GM19324 (cell line): ENCODE results near the gene TTC6.

Experiments
- ATAC-seq: cut with Tn5 transposase; IDR thresholded peaks from one replicate; pipeline ENCODE4 v1.9.1; 2021; ENCODE audit warnings: mild to moderate bottlenecking, moderate library complexity; ENCODE audit not compliant: unreplicated experiment, low FRiP score

The TTC6 gene

DNA sequence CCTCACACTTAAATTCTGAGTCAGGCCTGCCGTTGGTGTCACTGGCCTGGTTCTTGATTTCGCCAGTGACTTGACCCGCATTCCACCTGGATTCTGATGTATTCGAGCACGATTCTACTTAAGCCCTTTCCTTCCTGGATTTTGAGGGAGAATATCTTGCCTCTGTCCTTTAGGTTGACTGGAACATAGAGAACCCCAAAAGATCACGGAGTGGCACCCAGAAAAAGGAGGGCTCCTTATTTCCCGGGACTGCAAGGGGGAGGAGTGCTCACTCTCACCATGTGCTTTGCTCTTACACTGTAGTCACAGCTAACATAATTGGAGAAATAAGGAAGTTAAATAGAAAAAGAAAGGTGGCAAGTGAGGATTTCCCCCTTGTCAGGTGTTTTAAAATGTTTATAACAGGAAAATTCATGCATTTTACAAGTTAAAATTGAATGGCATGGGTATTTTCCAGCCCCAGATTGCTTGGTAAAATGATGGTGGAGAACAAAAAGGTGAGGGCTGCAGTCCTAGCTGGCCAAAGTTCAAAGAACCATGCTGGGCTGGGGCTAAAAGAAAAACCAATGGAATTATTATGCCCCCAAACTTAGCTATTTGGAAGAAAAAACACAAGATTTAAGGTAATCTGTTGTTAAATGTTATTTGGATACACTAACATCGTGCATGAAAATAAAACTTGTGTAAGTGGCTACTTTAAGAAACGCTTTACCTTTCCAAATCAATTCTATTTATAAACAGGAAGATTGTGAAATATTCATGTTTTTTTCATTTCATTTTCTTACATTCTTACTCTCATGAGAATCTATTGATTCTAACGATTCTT, 9.2 kb upstream of the TTC6 start:
- ATAC-seq = no peak

DNA sequence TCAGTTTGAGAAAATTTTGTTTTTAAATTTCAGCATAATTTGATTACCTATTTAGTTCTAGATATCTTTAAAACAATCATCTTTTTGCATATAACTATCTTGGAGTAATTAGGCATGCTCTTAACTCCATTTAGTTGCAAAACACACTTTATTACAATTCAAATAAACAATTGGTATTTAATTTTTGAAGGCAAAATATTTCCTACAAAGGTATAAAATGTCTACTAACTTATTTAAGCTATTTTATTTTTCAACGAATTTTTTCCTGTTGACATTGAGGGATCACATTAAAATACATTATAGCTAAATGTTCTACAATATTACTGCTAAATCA, 8.7 kb upstream of the TTC6 start:
- ATAC-seq = no peak

DNA sequence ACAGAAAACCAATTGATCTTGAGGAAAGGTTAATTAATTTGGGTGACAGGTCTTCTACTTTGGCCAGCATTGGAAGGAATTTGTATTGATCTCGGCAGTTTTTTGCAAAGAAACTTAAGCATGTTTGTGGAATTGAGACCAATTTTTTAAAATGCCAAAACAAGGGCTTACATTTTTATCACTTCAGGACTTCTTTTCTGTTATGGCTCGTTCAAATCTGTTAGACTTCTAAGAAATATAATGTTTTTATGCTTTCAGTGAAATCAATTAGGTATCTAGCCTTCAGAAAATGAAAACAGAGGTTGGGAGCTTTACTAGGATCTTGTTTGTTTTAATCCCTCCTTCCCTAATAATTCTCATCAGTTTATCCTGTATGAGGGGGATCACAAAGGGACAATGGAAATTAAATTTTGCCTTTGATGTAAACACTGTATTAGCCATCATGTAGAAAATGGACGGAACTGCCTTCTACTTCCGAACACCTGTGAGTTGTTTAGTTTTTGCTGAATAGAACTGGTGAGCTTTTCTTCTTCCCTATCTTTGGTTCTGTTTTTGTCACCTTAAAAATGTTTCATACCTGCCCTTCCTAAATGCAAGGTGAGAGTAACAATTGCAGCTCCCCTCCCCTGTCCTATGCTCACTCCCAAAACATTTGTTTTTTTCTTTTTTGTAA, 8.2 kb upstream of the TTC6 start:
- ATAC-seq = no peak

DNA sequence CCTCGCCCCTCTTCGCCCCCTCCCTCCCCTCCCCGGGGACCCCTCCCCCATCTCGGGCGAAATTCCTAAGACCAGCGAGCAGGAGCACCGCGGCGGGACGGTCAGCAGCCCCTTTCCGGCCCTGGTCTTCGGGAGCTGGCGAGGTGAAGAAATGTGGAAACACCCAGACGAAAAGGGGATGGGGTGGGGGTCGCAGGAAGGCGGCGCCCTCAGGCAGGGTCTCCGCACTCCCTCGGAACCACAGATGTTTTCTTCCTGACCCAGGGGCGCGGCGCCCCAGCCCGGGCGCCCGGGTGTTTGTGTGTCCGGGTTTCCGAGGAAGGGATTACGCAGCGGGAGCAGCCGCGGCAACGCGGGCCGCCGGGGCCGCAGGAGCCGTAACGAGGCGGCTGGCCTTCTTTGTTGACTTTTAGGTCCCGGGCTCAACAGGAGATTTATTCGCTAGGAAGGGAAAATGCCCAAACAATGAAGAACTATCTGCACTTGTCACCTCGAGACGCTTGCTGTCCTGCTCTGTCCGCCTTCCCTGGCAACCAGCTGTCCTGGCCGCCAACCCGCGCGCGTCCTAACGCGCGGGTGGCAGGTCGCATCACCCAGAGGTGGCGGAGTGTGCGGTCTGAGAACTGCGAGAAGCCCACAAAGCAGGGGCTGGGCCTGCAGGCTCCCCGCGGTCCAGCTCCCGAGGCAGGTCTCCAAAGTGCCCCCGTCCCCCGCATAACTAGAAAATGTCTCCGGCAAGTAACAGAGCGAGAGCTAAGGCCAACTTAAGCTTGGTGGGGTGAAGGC, 7.4 kb upstream of the TTC6 start:
- ATAC-seq = no peak

DNA sequence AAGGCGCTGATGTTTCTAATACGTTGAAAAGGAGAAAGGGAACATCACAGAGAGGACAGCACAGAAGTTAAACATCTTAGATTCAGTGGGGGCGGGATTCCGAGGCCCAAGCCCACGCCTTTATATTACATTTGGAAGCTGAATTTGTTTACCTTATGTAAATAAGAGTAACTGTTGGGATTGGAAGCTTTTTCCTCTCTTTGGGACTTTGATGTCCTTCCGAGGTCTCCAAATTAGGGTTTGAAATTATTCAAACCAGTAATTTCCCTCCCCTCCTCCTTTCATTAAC, 6.8 kb upstream of the TTC6 start:
- ATAC-seq = no peak

DNA sequence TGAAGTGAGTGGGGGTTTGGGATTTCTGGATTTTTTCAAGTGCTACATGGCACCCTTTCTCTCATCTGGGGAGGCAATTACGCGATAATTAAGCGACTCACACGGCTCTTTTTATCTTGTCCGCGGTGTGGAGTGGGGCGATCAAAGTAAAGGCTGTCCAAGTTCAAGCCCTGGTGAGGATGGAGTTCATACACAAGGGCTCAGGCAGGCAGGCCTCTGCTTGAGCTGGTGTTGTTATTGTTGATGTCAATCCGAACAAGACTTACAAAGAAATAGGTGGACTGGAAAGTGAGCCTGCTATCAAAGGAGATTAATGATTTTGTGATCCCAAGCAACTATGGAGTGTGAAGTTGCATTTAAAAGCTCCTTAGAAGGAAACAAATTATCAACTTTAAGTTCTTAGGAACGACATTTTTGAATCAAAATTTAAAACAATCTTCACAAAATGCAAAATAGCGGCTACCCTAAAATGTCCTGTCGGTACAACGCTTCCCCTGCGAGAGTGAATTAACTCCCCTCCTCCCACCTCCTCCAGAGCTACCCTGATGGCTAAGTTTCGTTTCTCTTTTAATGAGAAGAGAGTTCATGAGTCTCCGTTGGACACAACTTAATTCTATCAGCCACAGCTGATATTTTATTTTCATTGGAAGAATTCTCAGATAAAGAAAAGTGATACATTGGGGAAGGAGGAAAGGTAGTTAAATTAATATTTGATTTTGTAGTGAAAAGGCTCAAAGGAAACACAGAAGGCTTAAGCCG, 6.3 kb upstream of the TTC6 start:
- no peak for ATAC-seq

DNA sequence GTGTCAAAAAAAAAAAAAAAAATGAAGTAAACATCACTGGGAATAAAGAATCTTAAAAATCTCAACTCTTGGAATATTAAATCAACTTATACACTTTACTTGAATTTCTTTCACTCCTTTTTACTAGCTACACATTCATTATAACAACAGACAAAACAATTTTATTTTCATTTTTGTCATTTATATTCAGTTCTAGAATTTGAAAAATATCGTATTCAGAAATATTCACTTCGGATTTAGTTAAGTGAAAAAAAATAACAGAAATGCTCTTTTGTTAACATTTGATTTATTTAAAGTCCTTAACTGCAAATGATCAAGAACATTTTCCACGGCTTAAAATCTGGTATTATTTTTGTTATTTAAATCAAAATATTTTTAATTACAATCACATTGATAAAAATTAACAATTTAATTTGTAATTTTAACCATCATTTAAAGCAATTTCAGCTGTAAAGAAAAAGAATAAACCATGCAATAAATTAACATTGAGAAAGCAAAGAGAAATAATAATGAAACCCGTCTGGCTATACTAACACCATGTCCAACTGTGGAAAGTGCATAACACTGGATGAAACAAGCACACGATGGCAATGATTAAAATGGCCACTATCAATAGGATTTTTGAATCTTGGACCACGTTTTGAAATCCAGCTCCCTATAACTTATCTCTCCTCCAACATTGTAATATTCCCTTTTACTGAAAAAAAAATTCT, 5.6 kb upstream of the TTC6 start:
- no peak for ATAC-seq

DNA sequence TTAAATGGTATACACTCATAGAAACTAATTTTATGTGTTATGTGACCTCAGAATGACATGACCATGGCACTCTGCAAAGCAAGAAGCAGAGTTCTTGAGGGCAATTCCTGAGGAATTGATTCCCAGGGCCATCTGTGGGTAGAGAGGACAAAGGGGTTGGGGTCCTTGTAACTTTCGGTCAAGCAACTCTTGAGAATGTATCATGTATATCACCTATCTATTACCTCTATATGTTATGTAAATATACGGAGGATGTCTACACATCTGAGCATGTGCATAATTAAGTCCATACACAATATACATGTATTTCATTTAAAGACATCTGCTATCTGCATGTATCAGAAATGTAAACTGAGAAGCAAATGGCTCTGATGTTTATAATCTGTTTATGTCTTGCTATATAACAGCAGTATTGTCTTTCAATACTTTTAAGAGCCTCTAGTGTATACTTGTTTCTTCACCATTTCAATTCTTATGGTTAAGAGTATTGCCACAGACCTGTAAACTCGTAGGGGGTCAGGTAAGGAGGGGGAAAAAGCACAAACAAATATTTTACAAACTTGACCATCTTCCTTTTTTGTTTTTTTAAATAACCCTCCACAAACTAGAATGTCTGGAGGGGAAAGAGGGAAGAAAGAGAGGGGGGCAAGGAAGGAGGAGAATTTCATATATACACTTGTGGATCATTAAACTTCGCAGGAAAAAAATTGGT, 4.8 kb upstream of the TTC6 start:
- ATAC-seq = no peak

DNA sequence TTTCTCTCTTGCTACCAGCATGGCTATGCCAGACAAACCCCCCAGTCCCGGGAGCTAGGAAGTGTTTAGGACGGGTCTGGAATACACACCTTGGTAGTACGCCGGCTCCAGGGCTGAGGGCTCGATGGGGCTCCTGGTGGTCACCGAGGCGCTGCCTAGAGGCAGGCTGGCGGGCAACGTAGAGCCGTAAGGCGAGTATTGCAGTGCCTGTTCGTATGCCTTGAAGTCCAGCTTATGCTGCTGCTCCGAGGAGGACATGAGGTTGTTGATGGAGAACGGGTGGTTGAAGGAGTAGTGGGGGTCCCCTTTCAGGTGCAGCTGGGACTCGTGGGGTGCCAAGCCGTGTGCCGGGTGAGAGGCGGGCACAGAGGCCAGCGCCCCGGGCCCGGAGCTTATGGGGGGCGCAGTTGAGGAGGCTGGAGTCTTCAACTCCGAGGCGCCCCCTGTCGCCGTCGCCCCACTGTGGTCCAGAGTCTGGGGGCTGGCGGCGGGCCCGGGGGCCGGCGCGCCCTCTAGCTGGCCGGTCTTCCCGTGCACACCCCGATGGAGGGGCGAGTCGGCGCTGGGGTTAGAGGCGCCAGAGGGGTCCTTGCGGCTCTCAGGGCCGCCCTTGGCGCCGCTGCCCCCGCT, 4.0 kb upstream of the TTC6 start:
- no peak for ATAC-seq

DNA sequence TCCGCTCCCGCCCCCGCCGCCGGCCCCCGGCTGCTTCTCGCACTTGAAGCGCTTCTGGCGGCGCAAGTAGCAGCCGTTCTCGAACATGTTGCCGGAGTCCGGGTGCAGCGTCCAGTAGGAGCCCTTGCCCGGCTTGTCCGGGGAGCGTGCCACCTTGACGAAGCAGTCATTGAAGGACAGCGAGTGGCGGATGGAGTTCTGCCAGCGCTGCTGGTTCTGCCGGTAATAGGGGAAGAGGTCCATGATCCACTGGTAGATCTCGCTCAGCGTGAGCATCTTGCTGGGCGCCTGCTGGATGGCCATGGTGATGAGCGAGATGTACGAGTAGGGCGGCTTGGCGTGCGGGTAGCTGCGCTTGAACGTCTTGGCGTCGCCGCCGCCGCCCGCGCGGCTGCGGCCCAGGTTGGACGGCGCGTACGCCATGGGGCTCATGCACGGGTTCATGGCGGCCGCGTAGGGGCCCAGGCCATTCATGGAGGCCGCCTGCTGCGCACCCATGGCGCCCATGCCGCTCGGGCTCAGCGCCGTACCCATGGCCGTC, 3.4 kb upstream of the TTC6 start:
- no peak for ATAC-seq

DNA sequence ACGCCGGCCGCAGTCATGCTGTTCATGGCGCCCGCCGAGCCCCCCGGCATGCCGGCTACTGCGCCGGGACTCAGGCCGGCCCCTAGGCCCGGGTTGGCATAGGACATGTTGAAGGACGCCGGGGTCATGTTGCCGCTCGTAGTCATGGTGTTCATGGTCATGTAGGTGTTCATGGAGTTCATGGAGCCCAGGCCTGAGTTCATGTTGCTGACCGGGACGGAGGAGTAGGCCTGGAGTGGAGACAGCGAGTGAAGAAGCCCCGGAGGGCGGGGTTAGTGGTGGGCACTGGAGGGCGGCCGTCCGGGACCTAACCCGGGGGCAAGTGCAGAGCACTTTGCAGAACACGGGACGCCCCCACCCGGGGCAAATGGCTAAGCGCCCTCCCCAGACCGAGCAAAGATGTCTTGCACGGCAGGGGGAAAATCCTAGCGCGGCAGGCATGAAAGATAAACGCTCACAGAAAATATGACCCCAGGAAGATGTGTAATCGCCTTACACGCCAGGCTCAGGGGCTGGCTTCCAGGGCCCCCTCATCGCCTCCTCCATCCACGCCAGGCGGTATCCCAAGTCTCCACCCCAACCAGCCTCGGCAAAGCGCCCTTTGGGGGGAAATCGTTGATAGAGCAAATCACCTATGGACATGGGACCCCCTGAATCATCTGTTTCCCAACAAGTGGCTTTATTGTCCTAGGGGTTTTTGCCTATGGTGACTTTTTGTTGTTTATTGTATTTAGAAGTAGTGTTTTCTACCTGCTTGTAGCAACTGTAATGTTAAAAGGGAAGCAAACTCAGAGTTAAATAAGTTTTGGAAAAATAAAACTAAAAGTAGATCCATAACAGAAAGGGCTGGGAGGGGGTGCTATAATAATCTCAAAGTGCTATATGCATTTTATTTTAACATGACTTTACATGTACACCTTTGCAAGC, 2.7 kb upstream of the TTC6 start:
- no peak for ATAC-seq

DNA sequence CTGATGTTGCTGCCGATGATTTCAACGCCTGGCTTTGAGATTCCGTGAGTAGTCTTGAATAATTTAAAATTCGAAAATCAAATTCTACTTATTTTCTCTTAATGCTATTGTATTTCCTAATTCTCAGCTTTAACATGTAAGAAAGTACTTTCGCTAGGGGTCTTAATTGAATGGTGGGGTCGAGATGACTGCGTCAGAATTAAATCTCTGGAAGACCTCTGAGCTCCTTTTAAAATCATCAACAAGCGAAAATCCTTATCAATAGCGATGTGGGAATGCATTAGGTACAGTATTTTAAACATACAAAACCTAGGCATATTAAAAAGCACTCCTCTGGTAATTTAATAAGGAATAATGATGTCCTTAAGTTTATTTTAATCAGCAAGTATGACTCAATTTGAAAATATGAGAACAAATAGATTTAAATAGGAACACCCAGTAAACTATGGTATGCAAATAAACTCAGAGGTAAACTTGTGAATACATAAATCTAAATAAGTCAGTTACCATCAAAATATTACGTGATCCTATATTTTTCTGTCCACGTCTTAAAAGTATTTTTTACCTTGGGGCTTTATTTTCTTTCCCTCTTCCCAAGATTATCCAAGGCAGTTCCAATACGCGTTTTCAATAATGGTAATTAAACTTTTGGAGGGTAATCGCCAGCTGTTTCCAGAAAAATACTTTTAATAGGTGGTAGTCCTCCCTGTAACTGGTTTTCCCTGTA, 1.8 kb upstream of the TTC6 start:
- ATAC-seq = no peak

DNA sequence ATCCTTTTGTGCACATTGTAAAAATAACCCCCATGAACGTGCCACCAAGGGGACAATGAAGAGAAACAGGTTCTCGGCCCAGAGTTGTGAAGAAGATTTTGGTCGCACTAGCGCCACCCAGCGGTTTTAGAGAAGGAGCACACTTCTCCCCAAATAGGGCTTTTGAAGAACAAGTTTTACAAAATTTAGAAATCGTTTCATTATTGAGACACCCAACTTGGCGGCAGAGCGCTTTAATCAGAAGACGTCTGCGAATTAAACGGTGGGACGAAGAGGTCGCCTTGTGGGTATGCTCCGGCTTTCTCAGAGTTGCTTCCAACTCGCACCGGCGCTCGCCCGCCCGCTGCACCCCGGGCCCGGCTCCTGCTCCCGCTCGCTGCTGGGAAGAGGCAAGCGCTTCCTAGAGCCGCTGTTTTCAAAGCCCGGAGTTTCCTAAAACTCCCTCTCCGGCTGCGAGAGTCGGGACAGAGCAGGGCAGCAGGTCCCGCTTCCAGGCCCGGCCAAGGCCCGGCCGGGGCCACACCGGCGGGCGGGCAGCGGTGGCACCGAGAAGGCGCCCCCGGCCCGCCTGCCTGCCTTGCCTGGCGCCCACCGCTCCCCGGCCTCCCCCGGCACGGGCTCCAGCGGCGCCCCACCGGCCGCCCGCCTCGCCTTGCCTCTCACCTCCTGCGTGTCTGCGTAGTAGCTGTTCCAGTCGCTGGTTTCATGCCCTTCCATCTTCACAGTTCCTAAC, 1.0 kb upstream of the TTC6 start:
- no peak for ATAC-seq

DNA sequence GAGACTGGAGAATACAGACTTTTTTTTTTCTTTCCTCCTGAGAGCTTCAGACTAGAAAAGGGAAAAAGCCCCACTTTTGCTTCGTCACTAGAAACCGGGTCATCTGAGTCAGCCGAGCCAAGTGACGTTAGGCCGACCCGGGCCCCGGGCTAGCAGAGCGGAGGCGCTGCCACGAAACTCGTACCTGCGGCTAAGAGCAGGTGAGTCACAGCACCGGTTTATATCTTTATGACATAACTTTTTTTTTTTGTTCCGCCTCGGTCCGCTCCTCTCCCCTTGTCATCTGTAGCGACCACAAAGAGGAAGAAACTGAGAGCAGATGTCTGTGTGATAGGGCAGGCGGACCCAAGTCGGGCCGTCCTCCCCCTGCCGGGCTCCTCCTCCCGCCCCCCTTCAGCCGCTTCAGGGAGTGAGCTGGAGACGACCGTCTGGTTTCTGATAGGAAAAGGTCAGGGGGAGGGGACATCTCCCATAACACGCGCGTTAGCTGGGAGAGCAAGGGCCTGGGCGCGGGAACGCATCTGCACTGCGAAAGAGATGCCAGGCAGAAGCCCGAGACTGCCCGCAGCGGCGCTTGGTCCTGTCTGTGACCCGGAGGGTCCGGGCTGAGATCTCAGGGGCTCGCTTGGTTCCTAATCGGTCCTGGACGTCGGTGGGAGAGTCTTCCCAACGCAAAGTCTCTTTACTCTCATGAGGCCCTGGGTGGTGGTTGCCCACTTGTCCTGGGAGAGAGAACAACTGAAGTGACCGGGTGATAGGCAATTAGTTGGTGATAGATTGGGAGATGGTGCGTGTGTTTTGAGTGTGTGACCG, 586 bp downstream of the TTC6 start:
- no peak for ATAC-seq

DNA sequence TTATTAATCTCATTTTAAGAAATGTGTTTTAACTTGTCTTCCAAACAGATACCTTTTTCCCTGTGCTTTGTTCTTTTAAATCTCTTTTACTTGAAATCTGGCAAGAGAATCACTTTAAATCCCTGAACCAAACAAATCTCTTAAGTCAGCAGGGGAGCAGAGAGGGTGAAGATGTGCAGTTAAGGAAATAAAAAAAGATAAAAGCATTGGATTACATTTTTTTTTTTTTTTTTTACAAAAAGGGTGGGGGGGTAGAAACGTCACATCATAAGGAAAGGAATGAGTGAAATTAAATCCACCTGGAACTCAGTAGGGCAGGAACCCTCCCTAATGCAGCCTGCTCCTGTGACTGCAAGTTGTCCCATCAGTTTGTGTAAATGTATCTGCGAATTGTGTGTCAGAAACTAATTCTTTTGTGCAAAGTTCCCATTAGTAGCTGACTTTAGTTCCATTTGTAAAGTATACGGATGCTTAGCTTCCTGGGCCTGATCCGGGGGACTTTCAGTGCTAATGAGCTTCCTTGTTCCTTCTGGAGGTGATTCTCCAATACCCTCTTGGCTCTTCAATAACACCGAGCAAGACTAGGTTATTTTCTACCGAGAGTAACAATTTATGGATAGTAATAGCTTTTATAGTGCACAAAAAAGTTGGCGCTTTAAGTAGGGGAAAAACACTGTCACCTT, 1.5 kb downstream of the TTC6 start:
- ATAC-seq = no peak
